Measurements from ENCODE around the gene ADAMTS1.

ADAMTS1 gene

GRCh38 chr21:26844258-26845065 is 747 bp downstream of the ADAMTS1 start:
- no peak for DNase-seq (ENCODE audit: low read depth)

DNA sequence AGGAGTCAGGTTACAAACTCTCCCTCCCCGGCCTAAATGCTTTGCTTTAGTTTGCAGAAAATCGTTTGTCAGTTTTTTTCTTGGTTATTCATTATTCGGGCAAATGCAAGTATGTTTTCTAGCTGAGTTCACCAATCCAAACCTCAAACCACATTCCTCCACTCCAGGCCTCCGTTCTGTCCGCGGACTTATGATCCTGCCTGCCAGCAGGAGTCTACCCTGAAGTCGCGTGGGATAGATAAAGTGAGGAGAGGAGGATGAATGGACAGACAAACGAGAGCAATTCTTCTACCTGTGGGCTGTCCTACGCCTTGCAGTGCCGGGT is 1.3 kb downstream of the ADAMTS1 start:
- no peak for DNase-seq (ENCODE audit: low read depth)

DNA sequence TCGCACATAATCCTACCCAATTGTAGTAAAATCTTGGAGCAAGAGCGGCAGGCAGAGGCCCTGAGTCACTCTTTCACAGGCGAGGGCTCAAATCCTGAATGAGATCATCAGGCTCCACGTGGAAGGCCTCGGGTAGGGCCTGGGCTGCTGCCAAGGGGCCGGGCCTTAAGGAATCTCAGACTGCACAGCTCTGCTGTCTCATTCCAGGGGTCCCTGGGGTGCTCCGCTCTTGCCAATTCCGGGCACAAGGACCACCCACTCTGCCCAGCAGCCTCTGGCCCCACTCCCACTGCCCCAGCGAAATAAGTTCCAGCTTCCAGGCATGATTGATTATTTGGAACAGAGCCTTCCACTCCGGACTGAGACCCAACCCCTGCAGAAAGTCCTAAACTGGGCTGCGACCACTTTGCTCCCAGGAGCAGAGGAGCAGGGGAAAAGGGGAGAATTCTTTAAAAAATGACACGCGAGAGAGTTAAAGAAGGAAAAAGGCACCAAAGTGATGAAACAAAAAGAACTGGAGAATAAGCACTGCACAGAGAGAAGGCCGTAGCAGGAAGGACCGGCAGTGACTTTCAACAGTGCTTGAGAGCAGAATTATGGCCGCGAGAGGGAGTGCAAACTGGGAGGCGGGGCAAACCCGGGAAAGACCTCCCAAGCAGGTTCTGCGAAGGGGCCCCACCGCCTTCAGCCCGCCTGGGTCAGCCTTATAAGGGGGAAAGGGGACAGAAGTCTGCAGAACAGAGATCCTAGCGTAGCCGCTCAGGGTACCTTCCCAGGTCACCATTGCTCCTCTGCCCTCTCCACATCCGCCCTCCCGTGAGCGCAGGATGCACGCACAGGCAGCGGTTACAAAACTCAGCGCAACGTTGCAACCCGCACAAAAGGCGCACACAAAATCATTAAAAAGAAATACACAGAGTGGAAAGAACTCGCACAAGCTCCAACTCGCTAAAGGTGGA is 2.0 kb downstream of the ADAMTS1 start:
- DNase-seq (ENCODE audit: low read depth), result no peak

- no peak for DNase-seq (ENCODE audit: low read depth)
Observed at GRCh38 chr21:26842300-26842699, 2.9 kb downstream of the ADAMTS1 start.

- no peak for DNase-seq (ENCODE audit: low read depth)
Observed at GRCh38 chr21:26840912-26841311, 4.3 kb downstream of the ADAMTS1 start.

- DNase-seq (ENCODE audit: low read depth), result no peak
Observed at GRCh38 chr21:26840201-26840600, 5.0 kb downstream of the ADAMTS1 start.

- DNase-seq (ENCODE audit: low read depth), result no peak
Observed at GRCh38 chr21:26837539-26837938, 7.7 kb downstream of the ADAMTS1 start.

- no peak for DNase-seq (ENCODE audit: low read depth)
Observed at GRCh38 chr21:26836528-26836927, 8.7 kb downstream of the ADAMTS1 start.

- no peak for DNase-seq (ENCODE audit: low read depth)
Observed at GRCh38 chr21:26835714-26836265, 9.4 kb downstream of the ADAMTS1 start.

DNA sequence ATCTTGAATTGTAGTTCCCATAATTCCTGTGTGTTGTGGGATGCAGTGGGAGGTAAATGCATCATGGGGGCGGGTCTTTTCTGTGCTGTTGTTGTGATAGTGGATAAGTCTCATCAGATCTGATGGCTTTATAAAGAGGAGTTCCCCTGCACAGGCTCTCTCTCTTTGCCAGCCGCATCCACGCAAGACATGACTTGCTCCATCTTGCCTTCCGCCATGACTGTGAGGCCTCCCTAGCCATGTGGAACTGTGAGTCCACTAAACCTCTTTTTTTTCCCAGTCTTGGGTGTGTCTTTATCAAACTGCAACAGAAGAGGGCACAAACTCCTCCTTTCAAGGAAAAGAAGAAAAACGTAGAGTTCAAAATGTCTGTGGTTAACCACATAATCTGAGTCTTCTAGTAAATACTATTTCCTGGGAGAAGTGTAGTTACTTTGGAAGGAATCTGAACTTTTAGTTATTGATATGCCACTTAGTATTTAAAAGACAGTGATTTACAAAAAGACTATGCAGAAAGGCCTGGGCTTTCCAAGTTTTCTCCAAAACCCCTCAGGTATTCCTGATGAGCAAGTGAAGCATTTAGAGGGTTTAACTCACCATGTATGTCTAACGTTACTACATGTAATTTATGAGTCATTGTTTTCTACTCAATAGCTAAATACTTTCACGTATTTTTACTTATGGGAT is 10.0 kb downstream of the ADAMTS1 start:
- DNase-seq (ENCODE audit: low read depth), result no peak

- no peak for DNase-seq (ENCODE audit: low read depth)
Observed at GRCh38 chr21:26834181-26834905, 10.9 kb downstream of the ADAMTS1 start.

GRCh38 chr21:26833460-26833939 is 11.7 kb downstream of the ADAMTS1 start:
- DNase-seq (ENCODE audit: low read depth), result no peak

- DNase-seq (ENCODE audit: low read depth), result no peak
Observed at GRCh38 chr21:26833011-26833410, 12.2 kb downstream of the ADAMTS1 start.

GRCh38 chr21:26832546-26832945 is 12.7 kb downstream of the ADAMTS1 start:
- no peak for DNase-seq (ENCODE audit: low read depth)

- DNase-seq (ENCODE audit: low read depth), result no peak
Observed at GRCh38 chr21:26826801-26827200, 18.4 kb downstream of the ADAMTS1 start.

DNA sequence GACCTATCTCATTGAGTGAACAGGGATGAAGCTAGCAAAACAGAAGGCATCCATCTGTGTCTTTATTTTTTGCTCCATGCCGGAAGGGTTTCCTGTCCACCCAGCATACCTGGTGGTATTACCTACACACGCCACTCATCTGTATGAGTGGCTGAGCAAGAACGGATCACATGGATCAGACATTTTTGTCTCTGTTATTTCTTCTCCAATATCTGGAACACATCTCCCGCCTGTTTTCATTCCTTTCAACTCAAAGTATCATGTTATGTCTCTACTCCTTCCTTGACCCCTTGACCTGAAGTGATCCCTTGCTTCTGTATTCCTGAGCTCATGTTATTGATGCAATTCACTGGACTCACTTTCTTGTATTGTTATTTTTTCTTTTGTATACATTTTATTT is 24.7 kb downstream of the ADAMTS1 start:
- no peak for DNase-seq (ENCODE audit: low read depth)

DNA sequence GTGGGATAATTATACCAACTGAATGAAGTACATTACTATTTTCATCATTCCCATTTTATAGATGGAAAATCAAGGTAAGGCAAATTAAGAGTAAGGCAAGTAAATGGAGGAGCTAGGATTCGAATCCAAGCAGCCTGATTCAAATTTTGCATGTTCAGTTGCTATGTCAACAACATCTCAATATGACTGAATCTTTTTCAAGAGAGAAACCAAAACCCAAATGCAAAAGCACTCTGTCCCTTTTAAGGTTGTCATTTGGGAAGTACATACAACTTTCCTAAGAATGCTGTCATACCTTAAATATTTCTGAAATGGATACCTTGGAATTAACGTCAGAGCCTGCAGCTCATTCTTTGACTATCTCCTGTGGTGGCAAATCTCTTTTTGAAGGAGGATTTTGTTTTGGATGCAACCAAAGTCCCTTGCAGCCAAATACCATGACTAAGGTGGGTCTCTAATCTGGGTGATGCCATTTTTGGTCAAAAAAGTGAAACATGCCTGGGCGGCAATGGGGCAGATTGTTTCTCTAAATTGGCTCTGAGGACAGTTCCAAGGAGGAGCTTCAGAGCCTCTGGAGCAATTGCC is 25.4 kb downstream of the ADAMTS1 start:
- no peak for DNase-seq (ENCODE audit: low read depth)

DNA sequence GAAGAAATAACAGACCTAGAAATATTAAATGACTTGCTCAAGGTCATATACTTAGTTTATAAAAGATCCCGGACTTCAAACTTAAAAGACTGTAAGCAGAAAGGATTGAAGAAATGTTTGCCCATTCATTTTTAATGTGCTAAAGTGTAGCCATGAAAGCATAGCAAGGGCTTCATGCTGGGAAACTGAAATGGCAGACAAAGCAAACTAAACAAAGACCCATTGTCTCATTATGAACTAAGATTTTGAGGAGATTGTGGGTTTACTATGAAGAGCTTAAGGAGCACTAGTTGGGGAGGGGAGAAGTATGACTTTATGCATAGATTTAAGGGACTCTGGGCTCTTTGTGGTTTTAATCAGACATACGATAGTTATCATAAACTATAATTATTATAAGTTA is 26.3 kb downstream of the ADAMTS1 start:
- DNase-seq (ENCODE audit: low read depth), result no peak

GRCh38 chr21:26815197-26815596 is 30.0 kb downstream of the ADAMTS1 start:
- DNase-seq (ENCODE audit: low read depth), result no peak

DNA sequence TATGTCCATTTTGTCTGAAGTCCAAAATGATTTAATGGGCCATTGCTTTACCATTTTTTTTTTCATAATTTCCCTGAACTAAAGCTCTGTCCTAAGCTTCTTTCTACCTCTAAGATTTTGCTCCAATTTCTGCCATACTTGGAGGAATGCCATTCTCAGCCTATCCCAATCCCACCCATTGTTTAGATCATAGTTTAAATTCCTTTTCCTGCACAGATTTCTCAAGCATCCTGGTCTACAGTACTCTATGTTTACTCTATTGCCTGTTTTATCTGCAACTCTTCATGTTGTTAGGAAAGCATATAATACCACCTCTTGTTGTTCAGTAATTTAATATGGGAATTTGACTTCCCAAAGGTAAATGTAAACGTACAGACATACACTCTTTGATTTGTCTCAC is 30.8 kb downstream of the ADAMTS1 start:
- no peak for DNase-seq (ENCODE audit: low read depth)

GRCh38 chr21:26813426-26813998 is 31.7 kb downstream of the ADAMTS1 start:
- no peak for DNase-seq (ENCODE audit: low read depth)
